Umbilical cord (tissue), 2 donors: Measurements from ENCODE around the gene AP1S2. TPM values are rescaled to one million over a fixed set of nuclear protein-coding genes. Genes with fewer than 3 reads are reported as not detected.
"Not testable (repeated sequence)": the region's sequence is repeated elsewhere in the genome, so short reads cannot be mapped to it uniquely, and the experiment has no call there.

ENCODE experiments used
- DNase-seq: peaks from one replicate; pipeline ENCODE4 v3.0.0-alpha.2; 2015; ENCODE audit warnings: low spot score
- total RNA-seq: library from RNA; depleted of rRNA; stranded (reverse); fragments of >200 nt; gene quantifications from one replicate; pipeline ENCODE4 v1.2.3, GENCODE V29; 2014; ENCODE audit warnings: low replicate concordance; ENCODE audit not compliant: insufficient read depth

Gene AP1S2
- total RNA-seq, 1 donor from 2014 or later: 39.7 TPM

DNA sequence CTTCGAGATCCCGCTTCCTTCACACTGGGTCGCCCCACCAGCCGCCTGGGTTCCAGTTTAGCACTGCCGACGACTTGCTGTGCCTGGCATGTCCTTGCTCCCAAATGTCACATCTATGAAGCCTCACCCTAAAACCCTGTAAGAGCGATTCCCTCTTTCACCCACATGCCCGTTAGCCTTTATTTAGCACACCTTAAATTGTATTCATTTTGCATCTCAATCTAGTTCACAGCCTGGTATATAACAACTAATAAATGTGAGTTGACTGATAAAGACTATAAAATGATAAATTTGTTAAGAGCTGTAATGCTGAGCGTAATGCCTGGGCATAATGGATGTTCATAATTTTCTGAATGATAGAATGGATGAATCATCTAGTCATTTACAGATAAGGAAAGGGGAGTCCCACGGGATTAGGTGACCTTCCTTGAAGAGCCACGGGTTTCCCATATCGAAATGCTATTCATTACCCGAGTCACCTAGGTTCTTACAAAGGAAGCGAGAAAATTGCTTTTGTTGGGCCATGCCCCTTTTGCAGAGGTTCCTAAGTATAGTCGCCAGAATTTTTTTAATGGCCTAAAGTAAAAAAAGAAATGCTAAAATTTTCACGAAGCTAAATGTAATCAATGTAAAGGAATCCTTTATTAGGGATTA is 1.1 kb upstream of the AP1S2 start:
- no peak for DNase-seq

DNA sequence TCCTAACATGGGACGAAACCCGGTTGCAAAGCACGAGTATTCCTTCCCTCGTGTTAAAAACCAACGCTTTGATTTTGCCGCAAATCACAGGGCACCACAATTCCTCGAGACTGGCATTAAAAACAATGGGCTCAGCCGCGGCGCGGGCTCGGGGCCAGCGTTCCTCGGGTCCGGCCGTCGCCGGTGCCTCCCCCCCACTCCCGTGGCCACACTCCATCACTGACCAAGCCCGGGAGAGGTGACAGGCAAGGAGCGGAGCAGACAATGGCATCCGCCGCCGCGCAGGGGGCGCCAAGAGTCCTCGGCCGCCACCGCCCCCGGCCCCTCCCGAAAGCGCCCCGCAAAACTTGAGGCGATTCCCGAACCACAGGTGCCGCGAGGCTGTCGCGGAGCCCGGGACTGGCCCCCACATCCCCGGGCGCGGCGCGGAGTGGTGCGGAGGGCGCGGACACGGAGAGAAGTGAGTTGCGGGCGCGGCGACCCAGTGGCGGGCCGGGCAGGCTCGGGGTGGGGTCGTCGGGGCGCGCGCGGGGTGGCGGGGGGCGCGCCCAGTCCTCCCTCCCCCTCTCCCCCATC is 445 bp downstream of the AP1S2 start:
- DNase-seq: peak; percentile 2

DNA sequence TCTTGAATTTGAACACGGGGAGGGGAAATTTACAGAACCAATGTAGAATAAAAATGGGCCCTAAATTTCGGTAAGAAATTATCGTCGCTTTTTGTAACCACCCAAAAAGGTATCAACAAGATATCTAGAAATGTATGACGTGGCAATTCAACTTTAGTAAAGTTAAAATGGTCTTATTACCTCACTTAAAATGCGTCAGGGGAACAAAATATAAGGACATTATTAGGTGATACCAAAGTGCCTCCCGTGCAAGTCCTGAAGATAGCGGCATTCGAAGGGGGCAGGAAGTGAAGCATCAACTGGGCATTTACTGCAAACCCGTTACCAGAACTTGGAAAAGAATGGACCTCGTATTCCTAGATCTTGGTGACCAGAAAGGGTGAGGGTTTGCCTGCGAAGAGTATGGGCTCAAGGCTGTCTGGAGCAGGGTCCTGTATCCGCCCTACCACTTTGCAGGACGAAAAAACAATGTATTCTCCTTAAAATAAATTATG is 980 bp downstream of the AP1S2 start:
- DNase-seq: peak; percentile 3

DNA sequence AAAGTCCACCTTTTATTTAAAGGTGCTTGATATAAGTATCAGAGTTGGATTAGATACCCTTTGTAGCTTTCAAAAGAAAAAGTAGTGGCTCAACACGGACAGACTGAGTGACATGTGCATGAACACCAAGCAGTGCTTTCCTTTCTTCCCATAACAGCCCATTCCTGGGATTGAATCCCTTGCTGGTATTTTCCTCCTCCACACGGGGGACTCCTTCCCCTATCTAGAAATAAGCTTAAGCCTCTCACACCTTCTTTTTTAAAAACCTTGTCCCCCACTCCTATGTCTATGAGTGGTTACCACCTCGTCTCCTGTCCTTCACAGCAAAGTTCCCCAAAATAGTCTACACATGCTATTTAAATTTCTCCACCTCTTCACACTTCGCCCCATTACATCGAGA is 5.1 kb downstream of the AP1S2 start:
- DNase-seq: no peak

DNA sequence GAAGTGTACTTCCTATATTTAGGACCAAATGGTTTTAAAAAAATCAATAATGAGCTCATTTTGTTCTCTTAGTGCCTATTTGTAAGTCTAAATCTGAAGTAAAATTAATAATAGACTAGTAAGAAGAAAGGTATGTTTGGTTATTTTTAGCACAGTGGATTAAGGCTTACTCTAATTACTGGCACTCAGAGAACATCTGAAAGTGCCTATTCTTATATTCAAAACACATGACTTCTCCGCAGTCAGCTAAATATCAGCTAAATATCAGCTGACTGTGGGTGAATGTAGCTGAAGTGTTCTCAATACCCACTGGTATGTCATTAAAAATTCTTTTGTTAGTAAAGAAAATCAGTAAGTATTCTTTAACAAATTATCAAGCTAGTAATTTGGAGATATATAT is 6.0 kb downstream of the AP1S2 start:
- DNase-seq: no peak

DNA sequence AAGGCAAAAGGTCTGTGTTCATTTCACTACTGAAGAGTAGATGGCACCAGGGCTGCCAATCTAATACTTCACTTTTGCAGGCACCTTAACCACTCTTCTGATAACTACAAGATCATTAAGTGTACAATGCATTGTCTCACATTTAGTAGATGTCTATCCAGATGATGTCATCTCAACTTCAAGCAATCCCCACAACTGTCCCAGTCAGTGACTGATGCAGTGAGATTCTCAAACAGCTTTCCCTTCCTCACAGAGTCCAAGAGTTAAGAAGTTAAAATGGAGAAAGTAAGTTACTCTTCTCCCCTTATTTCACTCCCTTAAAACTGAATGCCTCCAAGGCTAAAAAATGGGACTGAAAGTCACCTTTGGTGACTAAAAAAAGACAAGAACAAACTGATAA is 10.7 kb downstream of the AP1S2 start:
- DNase-seq: no peak

DNA sequence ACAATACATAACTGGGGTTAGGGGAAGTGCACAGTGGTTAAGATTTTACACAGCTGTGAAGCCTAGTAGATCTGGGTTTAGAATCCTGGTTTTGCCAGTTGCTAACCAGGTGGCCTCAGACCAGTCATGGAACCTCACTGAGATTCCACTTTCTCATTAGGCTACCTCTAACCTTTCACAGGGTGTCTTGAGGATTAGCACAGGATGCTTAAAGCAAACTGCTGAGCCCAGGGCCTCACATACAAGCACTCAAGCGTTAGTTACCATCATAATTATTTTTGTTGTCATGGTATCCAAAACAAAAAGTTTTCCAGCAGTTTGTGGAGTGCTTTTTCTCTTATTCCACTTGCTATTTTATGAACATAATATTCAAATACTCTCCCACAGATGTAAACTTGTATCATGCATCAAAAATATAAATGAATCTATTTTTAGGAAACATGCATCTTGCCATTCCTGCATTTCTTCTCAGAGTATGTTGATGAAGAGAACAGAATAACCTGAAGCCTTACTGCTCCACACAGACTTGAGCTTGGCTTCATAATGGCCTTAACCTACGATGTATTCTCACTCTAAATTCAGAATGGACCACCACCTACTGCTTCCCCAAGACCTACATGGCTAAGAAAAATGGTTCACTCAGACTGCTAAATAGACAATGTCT is 12.6 kb downstream of the AP1S2 start:
- DNase-seq: no peak

DNA sequence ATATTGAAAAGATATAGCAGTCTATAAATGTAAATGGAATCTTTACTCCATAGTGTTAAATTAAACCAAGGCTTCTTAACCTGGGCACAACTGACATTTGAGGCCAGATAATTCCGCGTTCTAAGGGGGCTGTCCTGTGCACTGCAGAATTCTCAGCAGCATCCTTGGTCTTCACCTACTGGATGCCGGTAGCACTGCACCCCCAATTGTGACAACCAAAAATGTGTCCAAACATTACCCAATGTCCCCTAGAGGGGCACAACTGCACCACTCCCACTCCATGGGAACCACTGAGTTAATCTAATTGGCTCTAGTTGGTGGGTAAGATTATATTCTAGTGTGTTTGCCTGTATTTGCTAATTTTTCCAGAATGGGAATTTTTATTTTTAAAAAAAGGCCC is 16.6 kb downstream of the AP1S2 start:
- no peak for DNase-seq

DNA sequence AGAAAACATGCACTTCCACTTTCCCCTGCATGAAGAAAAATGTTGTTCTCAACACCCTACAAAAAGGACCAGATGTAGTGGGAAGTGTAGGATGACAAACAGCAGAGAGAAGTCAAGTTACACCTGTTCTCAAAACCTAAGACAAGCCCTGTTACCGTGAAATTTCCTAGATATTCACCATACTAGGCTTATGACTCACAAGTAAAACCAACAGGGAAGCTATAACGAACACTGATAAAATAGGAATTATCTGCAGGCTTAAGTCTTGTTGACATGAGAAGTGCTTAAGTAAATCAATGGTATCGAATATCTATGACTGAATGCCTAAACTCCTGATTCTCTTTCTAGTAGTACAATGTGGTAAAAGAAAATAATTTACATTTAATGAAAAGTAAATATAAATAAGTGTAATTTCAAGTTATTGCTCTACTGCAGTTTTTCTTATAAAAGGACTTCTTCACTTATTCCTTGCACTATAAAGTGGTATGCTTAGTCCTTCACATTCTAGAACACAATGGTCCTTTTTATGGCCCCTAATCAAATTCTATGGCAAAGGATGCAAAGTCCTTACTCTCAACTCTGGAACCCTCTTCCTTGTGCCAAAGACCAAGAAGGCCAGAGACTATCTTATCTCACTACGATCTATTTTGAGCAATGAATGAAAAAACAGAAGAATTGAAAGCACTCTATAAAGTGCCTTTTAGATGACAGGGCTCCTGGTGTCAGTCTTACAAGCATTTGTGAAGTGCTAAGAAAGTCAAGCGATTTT is 19.6 kb downstream of the AP1S2 start:
- DNase-seq: no peak

DNA sequence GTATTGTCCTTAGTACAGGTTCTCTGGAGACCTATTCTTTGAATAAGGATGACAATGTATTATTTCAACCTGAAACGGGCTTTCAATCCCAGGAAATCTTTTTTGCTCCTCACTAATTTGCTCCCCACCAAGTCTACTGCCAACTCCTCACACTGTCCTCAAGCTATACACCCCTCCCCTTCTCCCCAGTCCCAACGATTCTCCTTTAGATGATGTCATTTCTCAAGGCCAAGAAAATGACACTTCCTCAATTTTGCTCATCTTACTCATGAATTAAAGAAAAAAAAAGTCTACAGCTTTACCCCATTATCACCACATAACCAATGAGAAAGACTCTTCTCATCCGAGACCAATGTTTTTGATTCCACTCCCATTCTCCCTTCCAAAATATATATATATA is 20.6 kb downstream of the AP1S2 start:
- no peak for DNase-seq

DNA sequence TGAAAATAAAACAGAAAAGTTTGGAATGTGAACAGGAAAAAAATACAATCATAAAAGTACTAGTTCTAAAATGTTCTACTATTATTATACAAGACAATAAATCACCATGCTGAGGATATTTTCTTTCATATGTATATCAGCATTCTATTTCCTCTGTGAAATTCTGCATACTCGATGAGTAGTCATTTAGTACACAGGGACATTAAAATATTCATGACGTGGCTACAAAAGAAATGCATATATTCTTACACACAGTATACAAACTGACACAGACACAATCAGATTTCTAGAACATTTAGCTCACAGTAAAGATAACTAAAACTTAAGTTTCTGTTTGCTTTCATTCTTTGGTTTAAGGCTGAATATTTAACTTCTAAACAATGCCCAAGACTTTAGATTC is 23.3 kb downstream of the AP1S2 start:
- DNase-seq: not testable (repeated sequence)

DNA sequence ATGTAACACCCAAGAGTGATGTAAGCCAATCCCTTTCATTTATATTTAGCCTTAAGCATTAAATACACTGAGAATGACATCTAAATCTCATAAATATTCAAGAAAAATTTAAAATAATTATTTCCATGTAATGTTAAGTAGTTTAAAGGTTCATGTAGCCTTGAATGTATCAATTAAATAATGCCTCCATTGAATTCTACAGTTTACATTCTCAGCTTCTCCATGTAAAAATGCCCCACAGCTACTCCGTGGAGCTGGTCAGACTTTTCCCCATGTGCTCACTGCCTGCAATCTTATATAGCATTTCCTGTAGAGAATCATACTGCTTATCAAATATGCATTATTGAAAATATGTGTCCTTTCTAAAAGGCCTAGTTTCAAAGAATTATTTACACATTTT is 25.4 kb downstream of the AP1S2 start:
- no peak for DNase-seq

DNA sequence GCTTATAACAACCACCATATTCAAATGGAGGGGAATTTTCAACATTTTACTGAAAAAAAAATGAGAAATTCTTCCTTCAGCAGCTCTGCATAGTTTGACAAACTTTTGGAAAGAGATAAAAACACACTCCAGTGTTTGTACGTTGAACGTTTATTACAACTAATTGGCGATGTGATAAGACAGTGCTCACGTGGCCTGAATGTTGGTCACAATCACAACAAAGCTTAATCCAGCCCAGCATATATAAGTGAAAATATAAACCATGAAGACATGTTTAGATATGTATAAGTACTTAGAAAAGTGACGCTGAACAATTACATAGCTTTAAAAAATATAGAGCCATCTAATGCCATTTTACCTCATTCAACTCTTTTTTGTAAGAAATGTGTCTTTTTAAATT is 28.7 kb downstream of the AP1S2 start:
- DNase-seq: no peak

DNA sequence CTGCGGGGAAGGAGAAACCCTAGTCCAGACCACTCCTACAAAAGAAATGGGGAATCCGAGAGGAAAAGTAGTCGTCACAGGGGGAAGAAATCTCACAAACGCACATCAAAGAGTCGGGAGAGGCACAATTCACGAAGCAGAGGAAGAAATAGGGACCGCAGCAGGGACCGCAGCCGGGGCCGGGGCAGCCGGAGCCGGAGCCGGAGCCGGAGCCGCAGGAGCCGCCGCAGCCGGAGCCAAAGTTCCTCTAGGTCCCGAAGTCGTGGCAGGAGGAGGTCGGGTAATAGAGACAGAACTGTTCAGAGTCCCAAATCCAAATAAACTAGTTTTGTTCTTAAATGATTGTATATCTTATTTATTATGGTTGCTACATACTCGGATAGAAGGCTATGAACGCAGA is 31.7 kb downstream of the AP1S2 start:
- no peak for DNase-seq

DNA sequence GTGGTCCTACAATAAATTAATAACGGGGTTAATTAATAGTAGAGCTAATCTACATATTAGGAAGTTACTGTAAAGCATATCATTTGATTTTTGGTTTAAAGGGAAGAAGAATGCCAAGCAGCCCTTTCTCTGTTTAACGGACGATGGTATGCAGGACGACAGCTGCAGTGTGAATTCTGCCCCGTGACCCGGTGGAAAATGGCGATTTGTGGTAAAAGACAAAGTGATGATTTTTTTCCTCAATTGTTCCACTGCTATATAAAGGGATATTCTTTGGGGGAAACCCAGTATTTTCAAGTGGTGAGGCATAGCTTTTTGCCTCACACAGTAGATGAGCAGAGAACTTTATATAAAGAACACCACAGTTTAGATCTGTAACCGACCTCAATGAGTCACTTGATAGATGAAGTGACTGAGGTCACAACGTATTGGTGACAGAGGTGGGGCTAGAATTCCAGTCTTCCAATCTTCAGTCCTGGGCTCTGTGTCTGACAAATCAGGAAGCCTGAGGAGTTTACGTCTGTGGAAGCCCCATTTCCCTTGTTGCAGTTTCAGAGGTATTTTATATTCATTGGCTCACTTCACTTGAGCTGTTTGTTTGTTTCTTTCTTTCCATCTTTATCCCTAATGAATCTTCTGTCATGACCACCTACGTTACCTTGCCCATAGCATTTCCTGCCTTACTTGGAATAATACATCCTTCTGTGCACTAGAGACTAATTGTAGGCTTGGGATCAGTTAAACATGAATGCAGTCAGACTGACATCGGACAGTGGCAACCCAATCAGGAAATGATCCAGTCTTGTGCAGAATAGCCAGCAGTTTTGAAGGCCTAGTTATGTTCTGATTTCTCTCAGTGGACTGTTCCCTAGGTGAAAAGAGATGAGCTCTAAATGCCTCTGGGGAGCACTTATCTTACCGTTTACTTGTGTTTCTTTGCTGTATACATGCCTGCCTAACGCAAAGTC is 34.2 kb downstream of the AP1S2 start:
- DNase-seq: no peak

DNA sequence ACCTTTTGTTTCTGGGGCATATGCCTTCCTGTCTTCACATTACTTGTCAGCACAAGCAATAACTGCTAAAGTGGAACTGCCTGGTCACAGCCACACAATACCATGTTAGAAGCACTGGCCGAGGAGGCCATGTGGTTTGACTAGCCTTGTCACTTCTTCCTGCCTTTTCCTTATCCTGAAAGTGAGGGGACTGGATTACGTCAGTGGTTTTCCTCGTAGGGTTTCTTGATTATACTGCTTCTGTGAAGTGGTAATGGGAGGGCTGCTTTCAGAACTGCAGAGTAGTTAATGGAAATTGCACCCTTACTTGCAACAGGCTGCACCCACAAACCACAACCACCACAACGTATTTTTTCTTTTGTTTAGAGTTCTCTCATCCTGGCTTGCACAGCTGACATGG is 37.7 kb downstream of the AP1S2 start:
- DNase-seq: no peak

DNA sequence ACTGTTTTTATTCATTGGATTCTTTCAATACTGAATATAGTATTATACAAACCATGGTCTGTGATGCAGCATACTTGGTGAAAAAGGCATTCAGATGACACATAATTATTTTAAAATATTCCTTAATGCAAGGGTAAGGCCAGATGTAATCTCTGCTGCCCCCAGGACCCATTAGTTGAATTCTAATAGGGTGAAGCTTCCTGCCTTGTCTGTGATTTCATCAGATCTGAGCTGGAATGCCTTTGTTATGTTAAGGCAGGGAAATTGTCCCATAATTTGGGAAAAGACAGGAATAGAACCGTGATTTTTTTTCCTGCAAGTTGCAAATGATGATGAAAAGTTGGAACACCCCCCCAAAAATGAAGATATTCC is 38.2 kb downstream of the AP1S2 start:
- DNase-seq: no peak

DNA sequence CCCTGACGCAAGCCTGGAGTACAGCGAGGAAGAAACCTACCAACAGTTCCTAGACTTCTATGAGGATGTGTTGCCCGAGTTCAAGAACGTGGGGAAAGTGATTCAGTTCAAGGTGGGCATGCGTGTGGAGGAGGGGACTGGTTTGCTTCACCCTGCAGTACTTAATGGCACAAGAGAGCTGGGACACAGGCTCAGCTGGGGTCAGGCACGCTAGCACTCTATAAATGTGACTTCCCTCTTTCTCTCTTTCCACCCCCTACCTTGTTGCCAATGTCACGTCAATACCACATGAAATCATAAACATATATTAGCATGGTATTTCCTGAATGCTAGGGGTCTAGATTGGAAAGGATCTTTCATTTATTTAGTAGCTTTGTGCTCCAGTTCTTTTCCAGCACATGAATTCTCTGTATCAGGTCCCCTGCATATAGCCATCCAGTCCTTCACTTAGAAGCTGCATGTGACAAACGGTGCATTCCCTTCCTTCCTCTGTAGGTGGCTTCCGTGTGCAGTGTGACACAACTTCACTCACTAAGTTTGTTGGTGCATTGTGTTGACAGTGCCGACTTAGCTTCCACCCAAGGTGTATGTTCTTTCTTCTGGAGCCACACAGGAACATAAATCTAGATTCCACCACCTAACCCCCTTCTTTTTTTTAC is 38.7 kb downstream of the AP1S2 start:
- peak; percentile 2 for DNase-seq

DNA sequence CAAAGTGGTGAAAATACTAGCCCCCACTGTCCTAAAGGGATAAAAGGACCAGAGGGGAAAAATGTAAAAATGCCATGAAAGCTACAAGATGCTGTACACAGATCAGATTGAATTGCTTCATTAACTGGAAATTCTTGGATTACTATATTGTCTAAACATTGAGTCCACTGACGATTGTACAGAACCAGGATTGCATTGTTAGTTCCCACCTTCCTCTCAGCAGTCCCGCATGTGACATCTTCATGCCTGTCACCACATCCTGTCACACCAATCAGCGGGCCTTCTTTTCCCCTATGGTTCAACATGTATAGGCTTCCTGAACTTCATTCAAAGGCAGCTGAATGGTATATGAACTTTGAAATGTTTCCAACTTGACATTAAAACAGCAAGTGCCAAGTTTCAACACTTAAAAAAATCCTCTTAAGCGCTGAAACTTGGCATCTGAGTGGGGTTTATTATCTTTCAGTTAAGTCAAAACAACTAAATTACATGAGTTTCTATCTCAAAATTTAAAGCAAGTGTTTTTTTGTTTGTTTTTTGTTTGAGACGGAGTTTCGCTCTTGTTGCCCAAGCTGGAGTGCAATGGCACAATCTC is 39.7 kb downstream of the AP1S2 start:
- DNase-seq: no peak

DNA sequence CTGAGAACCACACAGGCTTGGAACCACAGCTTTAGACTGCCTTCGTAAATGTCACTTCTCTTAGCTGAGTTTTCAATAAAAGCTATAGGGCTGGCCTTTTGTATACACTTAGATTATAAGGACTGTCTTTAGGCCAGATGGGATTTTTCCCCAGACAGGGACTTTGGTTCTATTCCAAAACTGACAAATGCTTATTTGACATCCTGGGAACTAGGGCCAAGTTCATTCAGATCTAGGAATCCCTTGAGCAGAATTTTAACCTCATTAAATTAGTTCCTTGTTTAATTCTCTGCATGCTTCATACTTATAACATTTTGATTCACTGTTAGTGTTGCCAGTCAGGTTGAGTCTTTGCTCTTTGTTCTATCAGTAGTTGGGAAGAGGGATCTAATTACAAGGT is 41.2 kb downstream of the AP1S2 start:
- DNase-seq: no peak
